A549 (cell line): ENCODE data around the gene PCGF3. TPM values are rescaled to one million over a fixed set of nuclear protein-coding genes. Genes with fewer than 3 reads are reported as not detected.

Experiments used
- ATAC-seq, 2 experiments: fragments of 200-7000 bp in 1 of 2; fragments of >200 bp in 1 of 2; cut with Nextera tagmentation in 1 of 2; cut with Tn5 transposase in 1 of 2; 3 replicates each; pipeline versions ENCODE4 v1.8.0 to v1.9.1; 2018 to 2020; ENCODE audit warnings: mild to moderate bottlenecking in 1 of 2, moderate library complexity in 1 of 2
- CTCF ChIA-PET: fragments of 300-600 bp; sonication (Branson Sonifier 250); formaldehyde crosslinking; extraction: SDS; loops from one replicate; lab custom pipeline; 2021; ENCODE audit warnings: antibody characterized with exemption, inconsistent platforms; lab: Yijun Ruan, JAX
- POLR2A ChIA-PET: fragments of 350-600 bp; formaldehyde crosslinking; extraction: SDS; loops from one replicate; lab custom pipeline; 2021; ENCODE audit warnings: antibody characterized with exemption, inconsistent platforms; lab: Yijun Ruan, JAX
- DNase-seq, 2 experiments: peaks; one replicate each; pipeline versions ENCODE4 v3.0.0 to v3.0.0-alpha.2; 2011 to 2016; ENCODE audit warnings: low read depth in 1 of 2, low spot score in 1 of 2
- FAIRE-seq: peaks from 2 replicates; lab custom pipeline; 2011; peaks lifted over from hg19 to GRCh38; lab: Jason Lieb, UNC
- H3K27ac ChIP-seq, 2 experiments: fragments of >200 bp; sonication (Bioruptor Twin); formaldehyde crosslinking; 3 replicates each; pipeline ENCODE4 v1.5.1; 2016 to 2017
- H3K4me1 ChIP-seq: fragments of >200 bp; sonication (Bioruptor Twin); formaldehyde crosslinking; 3 replicates; pipeline ENCODE4 v1.6.1; 2016
- H3K4me2 ChIP-seq: fragments of >200 bp; sonication (Bioruptor Twin); formaldehyde crosslinking; 3 replicates; pipeline ENCODE4 v1.6.1; 2016
- H3K4me3 ChIP-seq: fragments of >200 bp; sonication (Bioruptor Twin); formaldehyde crosslinking; 3 replicates; pipeline ENCODE4 v1.5.1; 2016
- H3K9me3 ChIP-seq: fragments of >200 bp; sonication (Bioruptor Twin); formaldehyde crosslinking; 3 replicates; pipeline ENCODE4 v1.6.1; 2016
- ATOH8 ChIP-seq: fragments of 250-450 bp; sonication (Bioruptor Pico); IDR thresholded peaks from 2 replicates; pipeline ENCODE4 v1.5.0; 2020; ENCODE audit warnings: low read depth, mild to moderate bottlenecking, moderate library complexity
- BCL3 ChIP-seq: fragments of >200 bp; sonication (Bioruptor Twin); formaldehyde crosslinking; IDR thresholded peaks from 3 replicates; pipeline ENCODE4 v1.6.1; 2016
- CBX8 ChIP-seq: fragments of 200-600 bp; sonication (generic); IDR thresholded peaks from 2 replicates; pipeline ENCODE4 v1.6.1; 2016
- CHD2 ChIP-seq: fragments of 150-350 bp; IDR thresholded peaks from 2 replicates; pipeline ENCODE4 v1.6.1; 2014; ENCODE audit warnings: low read length; ENCODE audit not compliant: partially characterized antibody
- CHD4 ChIP-seq: fragments of 200-600 bp; sonication (generic); IDR thresholded peaks from 2 replicates; pipeline ENCODE4 v1.6.1; 2016; ENCODE audit warnings: antibody characterized with exemption, mild to moderate bottlenecking, borderline replicate concordance
- FOSB ChIP-seq: fragments of 250-450 bp; sonication (Bioruptor Pico); IDR thresholded peaks from 2 replicates; pipeline ENCODE4 v1.5.0; 2020; ENCODE audit warnings: mild to moderate bottlenecking, moderate library complexity
- FOSL2 ChIP-seq, 2 experiments: fragments of 450-650 bp in 1 of 2; fragments of >200 bp in 1 of 2; sonication (Bioruptor Twin) in 1 of 2; formaldehyde crosslinking; IDR thresholded peaks; 2 replicates each; pipeline versions ENCODE4 v1.5.0 to v1.6.1; 2016 to 2020; ENCODE audit warnings: mild to moderate bottlenecking in 1 of 2, moderate library complexity in 1 of 2
- HDAC2 ChIP-seq: fragments of 200-600 bp; sonication (generic); IDR thresholded peaks from 2 replicates; pipeline ENCODE4 v1.6.1; 2016
- HOXB13 ChIP-seq: fragments of 250-450 bp; sonication (Bioruptor Pico); IDR thresholded peaks from 2 replicates; pipeline ENCODE4 v1.5.0; 2020; ENCODE audit warnings: low read depth, mild to moderate bottlenecking, moderate library complexity
- HOXB5 ChIP-seq: fragments of 250-450 bp; sonication (Bioruptor Pico); IDR thresholded peaks from 2 replicates; pipeline ENCODE4 v1.5.0; 2020; ENCODE audit warnings: mild to moderate bottlenecking, moderate library complexity
- JUN ChIP-seq, 2 experiments: fragments of >200 bp; sonication (Bioruptor Twin); formaldehyde crosslinking; IDR thresholded peaks; 2 replicates in 1 of 2; 3 replicates in 1 of 2; pipeline ENCODE4 v1.6.1; 2016 to 2017
- JUNB ChIP-seq: fragments of >200 bp; sonication (Bioruptor Twin); formaldehyde crosslinking; IDR thresholded peaks from 2 replicates; pipeline ENCODE4 v1.6.1; 2016
- MAFK ChIP-seq: fragments of 450-650 bp; IDR thresholded peaks from 2 replicates; pipeline ENCODE4 v1.6.1; 2014; ENCODE audit not compliant: partially characterized antibody
- MAX ChIP-seq: IDR thresholded peaks from 2 replicates; pipeline ENCODE4 v1.6.1; 2012
- NR3C1 ChIP-seq: fragments of >200 bp; sonication (Bioruptor Twin); formaldehyde crosslinking; IDR thresholded peaks from 3 replicates; pipeline ENCODE4 v1.6.1; 2017
- POLR2A ChIP-seq: IDR thresholded peaks from 2 replicates; pipeline ENCODE4 v1.6.1; 2012; ENCODE audit warnings: mild to moderate bottlenecking, low read length
- RARB ChIP-seq: fragments of 250-450 bp; sonication (Bioruptor Pico); IDR thresholded peaks from 2 replicates; pipeline ENCODE4 v1.8.0; 2021; ENCODE audit warnings: mild to moderate bottlenecking, moderate library complexity
- RCOR1 ChIP-seq: fragments of 150-350 bp; IDR thresholded peaks from 2 replicates; pipeline ENCODE4 v1.6.1; 2014; ENCODE audit warnings: antibody characterized with exemption, low read length, low read depth
- ZNF302 ChIP-seq: fragments of 250-450 bp; sonication (Bioruptor Pico); IDR thresholded peaks from 2 replicates; pipeline ENCODE4 v1.9.0; 2021; ENCODE audit warnings: inconsistent platforms, mild to moderate bottlenecking, moderate library complexity
- WGBS: methylation state at CpG from one replicate; pipeline ENCODE4 v1.1.6; 2017; ENCODE audit errors: missing lambda C conversion rate; 5-methylcytosine and 5-hydroxymethylcytosine counted together
- polyA plus RNA-seq, 4 experiments: library from polyadenylated mRNA; depleted of rRNA in 3 of 4; stranded (reverse); fragments of >200 nt; fragmentation: RNase III in 1 of 4; extraction: RNeasy Plus Mini Kit Qiagen cat#74134 plus additional on column Dnase treatment in 1 of 4; gene quantifications; 2 replicates in 3 of 4; 3 replicates in 1 of 4; pipeline ENCODE4 v1.2.3, GENCODE V29; 2011 to 2017

PCGF3 gene
- polyA plus RNA-seq, 2 of the 4 experiments (the other 2 are of a cell fraction) = 15.9 to 21.0 TPM

- no peak for TF ChIP-seq JUNB
- no peak for TF ChIP-seq NR3C1
- TF ChIP-seq CHD2 = no peak
- no peak for TF ChIP-seq CHD4
- TF ChIP-seq ZNF302 (CRISPR knock-in tag) = no peak
- no peak for TF ChIP-seq FOSL2 (IDR thresholded peaks at IDR 0.05)
- TF ChIP-seq FOSL2 (CRISPR knock-in tag; IDR thresholded peaks at IDR 0.05) = no peak
- ChIA-PET POLR2A (no interaction called here), CTCF (no interaction called here)
- DNase-seq (peak in 1 of 2 experiments; percentile 30), ATAC-seq (peak; percentile 2 to 4; a peak in 2 of 6 replicates), FAIRE-seq (no peak)
- WGBS = 90% methylated on average over 6 of the region's 58 CpGs
- H3K27ac ChIP-seq = peak overlapping the region; percentile 47 to 95; a peak in 3 of 6 replicates
- peaks cover 16% of the 10 kb centered on the region for H3K4me1 ChIP-seq
- H3K9me3 ChIP-seq = no peaks in the 10 kb centered on the region
- H3K4me3 ChIP-seq = peak overlapping the region; percentile 37; the same call in 2 of the 3 replicates
- H3K4me2 ChIP-seq = peak overlapping the region; percentile 77
Observed at GRCh38 chr4:681736-682451, 23.7 kb upstream of the PCGF3 start.

GRCh38 chr4:682490-683172, 23.0 kb upstream of the PCGF3 start:
- Histone ChIP-seq H3K9me3 (no peaks in the 10 kb centered on the region), H3K4me1 (peaks cover 21% of the 10 kb centered on the region), H3K4me3 (no peak overlapping the region), H3K4me2 (no peak overlapping the region)
- WGBS = 91% methylated on average over 8 of the region's 23 CpGs
- POLR2A ChIA-PET = no interaction called here
- FAIRE-seq (no peak), ATAC-seq (no peak)
- no peak for TF ChIP-seq RCOR1
- TF ChIP-seq ATOH8 (CRISPR knock-in tag) = no peak
- TF ChIP-seq JUN (IDR thresholded peaks at IDR 0.05) = 0 out of 5 replicates have a peak, but pooled peaks of 1 of the 2 experiments have one; percentile 5
- TF ChIP-seq, all 56 proteins: peak for 1
- no peak for DNase-seq
- CTCF ChIA-PET = no interaction called here
- no peak overlapping the region for H3K27ac ChIP-seq

- H3K27ac ChIP-seq = peak overlapping the region in 1 of 2 experiments; percentile 44; a peak in 1 of 6 replicates
- H3K4me3 ChIP-seq = no peak overlapping the region
- WGBS = 81% methylated on average over 6 of the region's 25 CpGs
- no peak for FAIRE-seq
- ChIA-PET CTCF (interaction anchor here (0.6 to 1.4 kb wide), 6 partner anchors 9 to 85 kb away, joined by 3 to 8 read pairs (median 4); partner anchors contain the start of genes ATP5ME and MYL5), POLR2A (interaction anchor here (0.7 kb wide), 1 partner anchor 9 kb away, joined by 3 read pairs; the partner anchor contains the start of genes ATP5ME and MYL5)
- H3K4me1 ChIP-seq = peaks cover 28% of the 10 kb centered on the region
- DNase-seq = no peak
- peak in 1 of 2 experiments; percentile 8; a peak in 3 of 6 replicates for ATAC-seq
- TF ChIP-seq HOXB5 (no peak), FOSB (CRISPR knock-in tag) (no peak), MAFK (no peak), CBX8 (no peak), POLR2A (no peak), HOXB13 (CRISPR knock-in tag) (no peak), NR3C1 (no peak), BCL3 (no peak), HDAC2 (no peak), ATOH8 (CRISPR knock-in tag) (no peak), MAX (no peak), RARB (CRISPR knock-in tag) (no peak)
- H3K4me2 ChIP-seq = no peak overlapping the region
- H3K9me3 ChIP-seq = no peaks in the 10 kb centered on the region
Observed at GRCh38 chr4:683247-683897, 22.3 kb upstream of the PCGF3 start.
